ENCODE results near the gene CRACR2B.

The CRACR2B gene

GRCh38 chr11:854601-855329 is 27.0 kb downstream of the CRACR2B start:
- no peak for DNase-seq (ENCODE audit: low spot score)

DNA sequence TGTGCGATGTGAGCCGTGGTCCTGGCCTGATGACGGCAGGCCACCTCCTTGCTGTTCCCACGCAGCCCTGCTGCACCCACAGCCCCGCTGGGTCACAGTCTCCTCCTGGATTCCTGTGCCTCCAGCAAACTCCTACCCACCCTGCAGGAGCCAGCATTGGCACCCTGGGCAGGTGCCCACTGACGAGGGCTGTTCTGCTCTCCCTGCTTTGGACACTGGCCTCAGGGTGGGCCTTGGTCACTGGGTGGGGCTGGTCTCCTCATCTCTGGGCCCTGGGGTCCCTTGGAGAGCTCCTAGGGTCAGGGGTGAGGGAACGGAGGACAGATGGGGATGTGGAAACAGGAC is 27.6 kb downstream of the CRACR2B start:
- DNase-seq (ENCODE audit: low spot score), result no peak

DNA sequence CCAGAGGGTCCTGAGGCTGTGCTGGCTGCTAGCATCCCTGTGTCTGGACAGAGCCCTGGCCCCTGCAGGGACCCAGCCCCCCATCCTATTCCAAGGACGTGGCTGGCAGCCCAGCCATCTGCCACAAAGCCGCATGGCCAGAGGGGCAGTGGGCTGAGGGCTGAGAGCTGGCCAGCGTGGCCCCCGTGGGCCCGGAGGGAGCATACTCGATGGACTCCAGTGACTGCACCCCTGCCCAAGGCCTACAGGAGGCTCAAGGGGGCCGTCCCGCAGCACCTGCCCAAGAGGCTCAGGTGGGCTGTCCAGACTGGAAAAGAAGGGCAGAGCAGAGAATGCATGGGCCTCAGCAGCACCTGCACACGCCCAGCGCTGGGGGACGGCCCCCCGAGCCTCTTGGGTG is 28.1 kb downstream of the CRACR2B start:
- no peak for DNase-seq (ENCODE audit: low spot score)

GRCh38 chr11:856397-856796 is 28.7 kb downstream of the CRACR2B start:
- no peak for DNase-seq (ENCODE audit: low spot score)

DNA sequence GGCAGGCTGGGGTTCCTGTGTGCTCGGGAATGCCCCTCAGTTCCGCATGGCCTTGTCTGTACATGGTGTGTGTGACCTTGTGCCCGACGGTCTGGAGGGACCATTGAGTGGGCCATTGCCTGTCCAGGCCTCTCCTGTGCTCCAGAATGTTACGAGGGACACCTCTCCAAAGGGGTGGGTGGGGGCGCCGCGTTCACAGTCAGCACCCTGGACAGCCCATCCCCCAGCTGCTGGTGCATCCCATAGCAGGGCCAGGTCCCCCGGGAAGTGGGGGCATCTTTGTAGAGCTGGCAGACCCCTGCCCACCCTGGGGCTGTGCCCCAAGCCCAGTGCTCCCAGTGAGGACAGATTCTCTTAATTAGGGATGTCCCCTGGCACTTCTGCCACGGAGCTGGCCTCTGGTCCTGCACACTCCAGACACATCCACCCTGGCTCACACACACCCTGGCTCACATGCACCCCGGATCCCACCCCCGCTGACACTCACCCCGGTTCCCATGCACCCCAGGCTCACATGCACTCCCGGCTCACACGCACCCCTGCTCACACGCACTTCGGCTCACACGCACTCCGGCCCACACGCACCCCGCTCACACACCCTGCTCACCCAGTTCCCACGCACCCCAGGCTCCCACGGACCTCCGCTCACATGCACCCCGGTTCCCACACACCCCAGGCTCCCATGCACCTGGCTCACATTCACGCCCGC is 30.5 kb downstream of the CRACR2B start:
- no peak for DNase-seq (ENCODE audit: low spot score)

DNA sequence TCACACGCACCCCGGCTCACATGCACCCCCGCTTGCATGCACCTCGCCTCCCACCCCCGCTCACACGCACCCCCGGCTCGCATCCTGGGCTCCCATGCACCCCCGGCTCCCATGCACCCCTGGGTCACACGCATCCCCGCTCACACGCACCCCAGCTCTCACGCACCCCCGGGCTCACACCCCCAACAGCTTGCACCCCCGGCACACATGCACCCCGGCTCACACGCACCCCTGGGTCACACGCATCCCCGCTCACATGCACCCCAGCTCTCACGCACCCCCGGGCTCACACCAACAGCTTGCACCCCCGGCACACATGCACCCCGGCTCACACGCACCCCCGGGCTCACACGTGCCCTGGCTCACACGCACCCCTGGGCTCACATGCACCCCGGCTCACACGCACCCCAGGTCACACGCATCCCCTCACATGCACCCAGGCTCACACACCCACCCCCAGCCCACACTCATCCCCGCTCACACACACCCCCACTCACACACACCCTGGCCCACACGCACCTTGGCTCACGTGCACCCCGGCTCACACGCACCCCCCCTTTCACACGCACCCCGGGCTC is 31.1 kb downstream of the CRACR2B start:
- DNase-seq (ENCODE audit: low spot score), result no peak

GRCh38 chr11:859394-860131 is 31.8 kb downstream of the CRACR2B start:
- DNase-seq (ENCODE audit: low spot score), result peak; percentile 65

DNA sequence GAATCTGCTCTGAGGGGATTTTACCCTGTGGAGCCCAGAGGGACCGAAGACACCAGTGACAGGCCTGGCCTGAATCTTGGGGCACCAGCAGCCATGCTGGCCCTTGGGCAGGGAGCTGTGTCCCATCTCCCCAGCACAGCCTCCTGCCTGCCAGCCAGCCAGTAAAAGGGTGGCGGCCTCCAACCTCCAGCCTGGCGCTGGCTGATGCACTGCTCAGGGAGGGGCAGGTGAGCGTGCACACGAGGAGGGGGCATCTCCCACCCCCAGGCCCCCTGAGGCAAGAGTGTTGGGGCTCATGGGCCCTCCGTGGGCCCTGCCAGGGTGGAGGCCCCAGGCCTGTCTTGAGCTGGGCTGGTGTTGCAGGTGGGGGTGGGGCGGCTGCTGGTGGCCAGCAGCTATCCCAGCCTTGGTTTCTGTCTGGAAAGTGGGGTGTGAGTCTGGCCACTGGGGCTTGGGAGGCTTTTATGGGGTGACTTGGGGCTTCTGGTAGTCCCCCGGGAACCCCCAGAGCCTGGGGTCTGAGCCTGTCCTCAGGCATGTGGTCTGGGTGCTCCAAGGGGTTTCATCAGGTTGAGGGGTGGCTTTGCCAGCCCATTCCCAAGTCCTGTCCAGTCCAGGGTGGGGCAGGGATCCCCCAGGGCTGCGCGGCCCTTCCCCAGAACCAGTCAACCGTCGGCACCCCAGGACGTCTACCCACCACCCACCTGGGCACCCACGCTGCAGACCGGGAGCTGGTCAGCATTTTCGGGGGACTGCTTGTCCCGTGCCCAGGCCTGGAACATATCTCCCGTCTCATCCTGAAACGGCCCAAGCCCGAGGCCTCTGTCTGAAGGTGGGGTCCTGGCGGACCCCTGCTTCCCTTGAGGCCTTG is 32.8 kb downstream of the CRACR2B start:
- DNase-seq (ENCODE audit: low spot score), result no peak

DNA sequence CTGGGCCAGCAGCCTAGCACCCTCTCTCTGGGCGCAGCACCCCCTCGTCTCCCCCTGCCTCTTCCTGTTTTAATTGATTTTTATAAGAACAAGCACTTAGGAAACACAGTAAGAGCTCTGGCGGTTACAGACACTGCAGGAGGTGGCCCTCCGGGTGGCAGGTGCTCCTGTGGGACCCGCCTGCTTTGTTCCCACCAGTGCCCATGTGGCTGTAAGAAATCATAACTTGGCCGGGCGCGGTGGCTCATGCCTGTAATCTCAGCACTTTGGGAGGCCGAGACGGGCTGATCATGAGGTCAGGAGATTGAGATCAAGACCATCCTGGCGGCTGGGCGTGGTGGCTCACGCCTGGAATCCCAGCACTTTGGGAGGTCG is 33.4 kb downstream of the CRACR2B start:
- DNase-seq (ENCODE audit: low spot score), result no peak

- no peak for DNase-seq (ENCODE audit: low spot score)
These were observed 34.5 kb downstream of the CRACR2B start for GRCh38 chr11:862081-862661.

- DNase-seq (ENCODE audit: low spot score), result no peak
These were observed 34.9 kb downstream of the CRACR2B start for GRCh38 chr11:862696-863022.

DNA sequence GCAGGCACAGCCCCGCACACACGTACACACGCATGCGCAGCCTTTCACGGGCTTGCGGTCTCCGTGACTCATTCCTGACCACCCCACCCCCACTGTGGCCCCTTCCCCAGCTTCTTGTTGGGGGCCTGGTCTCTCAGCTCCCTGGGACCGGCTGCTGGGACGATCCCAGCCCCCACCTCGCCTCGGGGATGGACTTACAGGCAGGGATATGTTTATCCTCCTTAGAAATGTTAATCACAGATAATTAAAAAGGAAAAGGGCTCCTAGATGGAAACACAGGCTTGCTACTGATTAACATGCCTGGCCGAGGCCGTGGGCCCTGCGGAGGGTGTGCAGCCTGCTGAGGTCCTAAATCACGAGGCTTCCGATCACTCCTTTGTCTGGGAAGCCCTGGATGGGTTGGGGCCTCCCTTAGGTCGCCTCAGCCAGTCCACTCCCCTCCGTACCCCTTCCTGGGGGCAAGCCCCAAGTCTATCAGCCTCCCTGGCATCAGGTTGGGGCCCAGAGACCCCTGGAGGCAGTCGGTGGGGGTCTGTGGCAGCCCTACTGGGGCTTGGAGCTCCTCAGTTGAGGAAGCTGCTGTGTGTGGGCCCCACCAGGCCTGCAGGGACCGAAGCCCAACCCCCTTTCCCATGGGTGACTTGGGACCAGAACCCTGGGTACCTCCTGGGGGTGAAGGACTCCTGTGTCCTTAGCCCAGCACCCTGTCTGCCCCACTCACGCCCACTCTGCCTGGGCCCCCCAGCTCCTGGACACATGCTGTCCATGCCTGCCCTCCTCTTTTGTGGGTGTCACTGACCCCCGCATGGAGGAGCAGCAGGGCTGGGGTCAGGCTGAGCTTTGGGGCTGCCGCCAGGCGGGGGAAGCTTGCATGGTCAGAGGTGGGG is 35.5 kb downstream of the CRACR2B start:
- no peak for DNase-seq (ENCODE audit: low spot score)

DNA sequence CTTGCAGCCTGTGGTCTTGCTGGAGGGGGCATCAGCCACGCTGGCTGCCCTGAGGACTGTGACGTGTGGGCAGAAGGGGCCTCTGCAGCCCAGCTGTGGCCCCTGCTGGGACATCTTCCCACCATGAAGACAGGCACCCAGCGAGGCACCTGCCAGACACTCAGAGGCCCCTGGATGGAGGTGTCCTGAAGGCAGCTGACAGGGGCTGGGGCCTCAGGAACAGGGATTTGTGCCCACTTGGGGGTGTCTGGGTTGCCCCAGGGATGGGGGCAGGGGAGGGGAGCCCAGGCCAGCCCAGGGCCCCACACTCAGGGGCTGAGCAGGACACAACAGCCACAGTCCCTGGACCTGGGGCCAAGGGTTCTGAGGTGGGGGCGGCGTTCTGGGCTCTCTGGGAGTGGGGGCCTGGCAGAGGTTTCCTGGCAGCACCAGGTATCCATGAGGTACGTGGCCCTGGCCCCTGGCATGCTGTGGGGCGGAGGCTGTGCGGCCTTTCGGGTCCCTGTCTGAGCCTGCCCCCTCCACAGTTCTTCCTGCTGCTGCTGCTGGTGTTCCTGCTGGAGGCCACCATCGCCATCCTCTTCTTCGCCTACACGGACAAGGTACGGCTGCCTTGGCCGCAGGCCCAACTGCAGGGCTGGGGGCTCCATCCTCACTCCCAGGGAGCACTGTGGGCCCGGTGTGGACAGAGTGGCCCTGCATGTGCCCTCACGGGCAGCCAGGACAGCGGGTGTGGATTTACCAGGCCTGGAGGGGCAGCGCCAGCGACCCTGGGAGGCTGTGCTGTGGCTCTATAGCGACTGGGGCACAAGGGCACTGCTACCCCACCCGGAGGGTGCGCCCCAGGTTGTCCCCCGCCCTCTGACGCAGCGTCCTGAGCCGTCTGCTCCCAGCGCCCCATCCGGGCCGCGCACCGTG is 36.5 kb downstream of the CRACR2B start:
- no peak for DNase-seq (ENCODE audit: low spot score)

- DNase-seq (ENCODE audit: low spot score), result no peak
These were observed 37.2 kb downstream of the CRACR2B start for GRCh38 chr11:864898-865297.

- no peak for DNase-seq (ENCODE audit: low spot score)
These were observed 38.0 kb downstream of the CRACR2B start for GRCh38 chr11:865462-866430.

- DNase-seq (ENCODE audit: low spot score), result no peak
These were observed 38.8 kb downstream of the CRACR2B start for GRCh38 chr11:866481-866880.

DNA sequence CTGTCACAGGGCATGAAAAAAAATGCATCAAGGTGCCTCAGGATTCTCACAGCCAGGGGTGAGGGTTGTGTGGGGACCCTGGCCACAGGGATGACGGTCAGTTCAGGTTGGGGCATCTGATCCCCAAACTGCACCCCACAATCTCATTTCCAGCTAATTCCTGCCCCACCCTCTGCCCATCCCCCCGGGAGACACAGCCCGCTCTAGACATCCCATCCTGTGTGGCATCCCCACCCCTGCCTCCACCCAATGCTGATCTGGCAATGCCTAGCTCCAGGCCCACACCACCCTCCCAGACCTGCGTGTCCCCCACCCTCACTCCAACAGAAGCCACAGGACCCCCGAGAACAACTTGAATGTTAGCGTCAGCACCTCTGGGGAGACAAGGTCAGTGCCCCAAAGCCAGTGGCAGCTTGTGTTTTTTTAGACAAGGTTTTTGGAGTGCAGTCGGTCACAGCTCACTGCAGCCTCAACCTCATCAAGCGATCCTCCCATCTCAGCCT is 40.2 kb downstream of the CRACR2B start:
- no peak for DNase-seq (ENCODE audit: low spot score)

- no peak for DNase-seq (ENCODE audit: low spot score)
These were observed 40.7 kb downstream of the CRACR2B start for GRCh38 chr11:868394-868793.
